ENCODE data around the gene HDAC9. TPM values are rescaled to one million over a fixed set of nuclear protein-coding genes. Genes with fewer than 3 reads are reported as not detected.
A peak's percentile ranks its signal among the peaks of the same experiment; 100 is the strongest.

HDAC9 gene
- total RNA-seq, 1 experiment from 2014 or later, result 11.3 TPM

GRCh38 chr7:18864967-18865366, 369.4 kb downstream of the HDAC9 start:
- TF ChIP-seq CTCF (IDR thresholded peaks at IDR 0.05; ENCODE audit: unreplicated experiment), result no peak
- no peaks in the 10 kb centered on the region for H3K27me3 Mint-ChIP-seq (ENCODE audit: insufficient read depth, unreplicated experiment)
- H3K27ac Mint-ChIP-seq (ENCODE audit: low read depth, unreplicated experiment), result peak overlapping the region; percentile 72
- H3K4me3 Mint-ChIP-seq (ENCODE audit: unreplicated experiment), result no peak overlapping the region
- no TSS peak for BruUV-seq (replicated peaks)
- intact Hi-C loops (cut with micrococcal nuclease), result no loop called here
- H3K4me1 Mint-ChIP-seq (ENCODE audit: insufficient read depth, unreplicated experiment), result peaks cover 47% of the 10 kb centered on the region
- POLR2A ChIA-PET, result interaction anchor here (0.5 to 0.9 kb wide), 2 partner anchors 21 to 105 kb away, joined by 4 to 6 read pairs; no protein-coding TSS in a partner anchor
- no peaks in the 10 kb centered on the region for H3K36me3 Mint-ChIP-seq (ENCODE audit: insufficient read depth, unreplicated experiment)
- CTCF ChIA-PET, result interaction anchor here (0.6 kb wide), 1 partner anchor 207 kb away, joined by 3 read pairs; no protein-coding TSS in a partner anchor
- DNase-seq (ENCODE audit: unreplicated experiment), result peak; percentile 51
- no peaks in the 10 kb centered on the region for H3K9me3 Mint-ChIP-seq (ENCODE audit: unreplicated experiment)

DNA sequence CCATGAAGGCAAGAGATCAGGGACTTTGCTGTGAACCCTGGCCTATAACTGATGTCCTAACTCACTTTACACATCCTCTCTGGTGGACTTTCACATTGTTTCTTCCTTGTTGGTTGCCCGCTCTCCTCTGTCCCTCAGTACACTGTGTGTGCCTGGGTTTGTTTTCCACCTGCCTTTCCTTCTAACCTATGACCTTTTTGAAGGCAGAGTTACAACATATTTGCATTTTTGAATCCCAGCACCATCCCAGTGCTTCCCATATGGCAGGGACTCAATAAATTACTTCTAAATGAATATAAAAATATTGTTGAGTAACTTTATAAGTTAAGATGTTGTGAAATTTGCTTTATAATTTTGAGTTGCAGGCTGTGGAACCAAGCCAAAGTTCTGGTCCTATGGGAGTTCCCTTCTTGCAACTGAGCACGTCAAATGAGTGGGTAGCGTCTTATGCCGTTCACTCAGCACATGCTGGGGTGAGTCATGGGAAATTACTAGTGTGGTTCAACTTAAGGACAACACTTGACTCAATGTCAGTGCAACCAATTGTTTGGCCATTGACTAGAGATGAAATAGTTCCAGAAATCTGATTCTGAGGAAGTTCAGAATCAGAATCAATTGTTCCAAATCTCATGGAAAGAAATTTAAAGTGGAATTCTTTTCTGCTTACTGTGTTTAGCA, 370.9 kb downstream of the HDAC9 start:
- Mint-ChIP-seq H3K4me3 (ENCODE audit: unreplicated experiment) (no peak overlapping the region), H3K4me1 (ENCODE audit: insufficient read depth, unreplicated experiment) (peaks cover 41% of the 10 kb centered on the region), H3K27me3 (ENCODE audit: insufficient read depth, unreplicated experiment) (no peaks in the 10 kb centered on the region), H3K9me3 (ENCODE audit: unreplicated experiment) (no peaks in the 10 kb centered on the region), H3K36me3 (ENCODE audit: insufficient read depth, unreplicated experiment) (no peaks in the 10 kb centered on the region), H3K27ac (ENCODE audit: low read depth, unreplicated experiment) (peak overlapping the region; percentile 78)
- POLR2A ChIA-PET, result no interaction called here
- no TSS peak for BruUV-seq (replicated peaks)
- peak; percentile 99 for DNase-seq (ENCODE audit: unreplicated experiment)
- TF ChIP-seq CTCF (IDR thresholded peaks at IDR 0.05; ENCODE audit: unreplicated experiment), result no peak
- CTCF ChIA-PET, result no interaction called here
- intact Hi-C loops (cut with micrococcal nuclease), result loop anchor here (2.0 kb wide), 2 partner anchors 112 to 250 kb away; partner anchors contain the start of gene TWIST1

DNA sequence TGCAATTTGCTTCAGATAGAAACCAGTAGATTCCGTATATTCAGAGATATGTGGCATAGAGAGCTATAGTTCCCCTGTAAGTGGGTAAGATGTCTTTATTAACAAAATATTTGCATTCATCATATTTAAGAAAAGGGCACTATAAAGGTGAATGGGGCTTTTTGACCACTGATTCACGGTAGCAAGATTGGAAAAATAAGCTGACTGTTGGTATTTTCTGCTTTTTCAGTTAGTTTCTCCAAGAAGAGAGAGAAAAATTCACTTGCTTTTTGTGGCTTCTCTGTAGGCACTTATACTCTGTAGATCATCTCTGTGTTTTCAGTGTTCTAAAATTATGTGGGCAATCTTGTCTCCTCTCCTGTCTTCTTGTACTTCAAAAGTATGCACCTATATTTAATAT, 376.8 kb downstream of the HDAC9 start:
- Mint-ChIP-seq H3K27ac (ENCODE audit: low read depth, unreplicated experiment) (no peak overlapping the region), H3K27me3 (ENCODE audit: insufficient read depth, unreplicated experiment) (no peaks in the 10 kb centered on the region), H3K4me3 (ENCODE audit: unreplicated experiment) (no peak overlapping the region), H3K36me3 (ENCODE audit: insufficient read depth, unreplicated experiment) (no peaks in the 10 kb centered on the region), H3K4me1 (ENCODE audit: insufficient read depth, unreplicated experiment) (peaks cover 6% of the 10 kb centered on the region), H3K9me3 (ENCODE audit: unreplicated experiment) (no peaks in the 10 kb centered on the region)
- no peak for TF ChIP-seq CTCF (IDR thresholded peaks at IDR 0.05; ENCODE audit: unreplicated experiment)
- ChIA-PET CTCF (interaction anchor here (0.6 kb wide), 1 partner anchor 362 kb away, joined by 3 read pairs; no protein-coding TSS in a partner anchor), POLR2A (interaction anchor here (0.6 kb wide), 1 partner anchor 678 kb away, joined by 3 read pairs; no protein-coding TSS in a partner anchor)
- intact Hi-C loops (cut with micrococcal nuclease), result no loop called here
- DNase-seq (ENCODE audit: unreplicated experiment), result no peak
- no TSS peak for BruUV-seq (replicated peaks)

DNA sequence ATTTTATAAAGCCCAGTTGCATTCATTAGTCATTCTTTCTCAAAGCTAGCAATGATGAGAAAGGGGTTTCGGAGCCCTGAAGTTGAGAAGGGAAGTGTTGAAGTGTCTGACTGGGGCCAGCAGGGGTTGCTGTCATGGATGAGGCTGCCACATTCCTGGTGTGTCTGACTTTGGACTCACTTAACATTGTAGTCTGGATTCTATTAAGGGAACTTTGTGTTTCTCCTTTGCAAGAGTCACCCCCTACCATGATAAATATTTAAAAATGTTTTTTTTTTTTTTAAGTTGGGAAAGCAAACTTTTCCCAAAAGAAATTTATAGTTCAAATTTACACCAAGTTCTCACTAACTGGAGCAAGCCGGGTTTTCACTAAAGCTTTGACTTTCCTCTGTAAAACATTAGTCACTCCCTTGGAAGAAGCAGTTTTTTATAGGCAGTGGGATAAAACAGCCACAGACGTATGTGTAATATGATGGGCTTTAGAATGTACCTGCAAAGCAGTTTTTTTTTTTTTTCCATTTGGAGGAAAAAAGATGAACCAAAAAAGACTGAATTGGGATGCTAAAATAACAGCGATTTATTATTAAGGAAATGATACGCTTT, 378.3 kb downstream of the HDAC9 start:
- Mint-ChIP-seq H3K4me3 (ENCODE audit: unreplicated experiment) (no peak overlapping the region), H3K4me1 (ENCODE audit: insufficient read depth, unreplicated experiment) (no peaks in the 10 kb centered on the region), H3K27me3 (ENCODE audit: insufficient read depth, unreplicated experiment) (no peaks in the 10 kb centered on the region), H3K36me3 (ENCODE audit: insufficient read depth, unreplicated experiment) (no peaks in the 10 kb centered on the region), H3K27ac (ENCODE audit: low read depth, unreplicated experiment) (no peak overlapping the region), H3K9me3 (ENCODE audit: unreplicated experiment) (no peaks in the 10 kb centered on the region)
- no TSS peak for BruUV-seq (replicated peaks)
- POLR2A ChIA-PET, result no interaction called here
- CTCF ChIA-PET, result no interaction called here
- intact Hi-C loops (cut with micrococcal nuclease), result no loop called here
- peak; percentile 18 for TF ChIP-seq CTCF (IDR thresholded peaks at IDR 0.05; ENCODE audit: unreplicated experiment)
- DNase-seq (ENCODE audit: unreplicated experiment), result peak; percentile 29

All from MCF 10A (cell line).